ENCODE results near the gene MCTP1. TPM values are rescaled to one million over a fixed set of nuclear protein-coding genes. Genes with fewer than 3 reads are reported as not detected.
A peak's percentile ranks its signal among the peaks of the same experiment; 100 is the strongest.

Gene MCTP1
- total RNA-seq, 1 donor from 2014 or later: 3.7 TPM

GRCh38 chr5:94993491-94993890 is 291.4 kb downstream of the MCTP1 start:
- Mint-ChIP-seq H3K4me3 (no peak overlapping the region), H3K4me1 (peaks cover 4% of the 10 kb centered on the region), H3K36me3 (no peaks in the 10 kb centered on the region), H3K9me3 (peaks cover 2% of the 10 kb centered on the region), H3K27ac (no peak overlapping the region), H3K27me3 (ENCODE audit: insufficient read depth, low read depth) (no peaks in the 10 kb centered on the region)
- Histone ChIP-seq H3K27me3 (no peaks in the 10 kb centered on the region), H2AFZ (replicated peaks) (no peak overlapping the region), H3F3A (ENCODE audit: low read depth) (no peaks in the 10 kb centered on the region), H3K79me2 (ENCODE audit: low read depth) (no peaks in the 10 kb centered on the region), H3K4me2 (no peak overlapping the region), H3K9ac (no peak overlapping the region), H3K4me1 (no peaks in the 10 kb centered on the region), H3K4me3 (no peak overlapping the region), H3K9me3 (ENCODE audit: low read depth) (no peaks in the 10 kb centered on the region), H4K20me1 (ENCODE audit: low read depth) (no peaks in the 10 kb centered on the region), H3K36me3 (no peaks in the 10 kb centered on the region), H3K27ac (no peak overlapping the region)
- peak; percentile 7 for DNase-seq (ENCODE audit: low spot score)
- TF ChIP-seq EZH2 (IDR thresholded peaks at IDR 0.05) (no peak), EZH2phosphoT487 (IDR thresholded peaks at IDR 0.05) (no peak), CTCF (IDR thresholded peaks at IDR 0.05) (no peak)

- Histone ChIP-seq H3K9me3 (ENCODE audit: low read depth) (no peaks in the 10 kb centered on the region), H2AFZ (replicated peaks) (no peak overlapping the region), H3K27ac (no peak overlapping the region), H4K20me1 (ENCODE audit: low read depth) (no peaks in the 10 kb centered on the region), H3K79me2 (ENCODE audit: low read depth) (no peaks in the 10 kb centered on the region), H3K4me2 (no peak overlapping the region), H3F3A (ENCODE audit: low read depth) (no peaks in the 10 kb centered on the region), H3K4me3 (no peak overlapping the region), H3K4me1 (no peaks in the 10 kb centered on the region), H3K9ac (no peak overlapping the region), H3K36me3 (no peaks in the 10 kb centered on the region), H3K27me3 (no peaks in the 10 kb centered on the region)
- no peak overlapping the region for H3K4me3 Mint-ChIP-seq
- TF ChIP-seq EZH2 (IDR thresholded peaks at IDR 0.05) (no peak), EZH2phosphoT487 (IDR thresholded peaks at IDR 0.05) (no peak), CTCF (IDR thresholded peaks at IDR 0.05) (no peak)
- no peaks in the 10 kb centered on the region for H3K36me3 Mint-ChIP-seq
- no peak overlapping the region for H3K27ac Mint-ChIP-seq
- H3K4me1 Mint-ChIP-seq: peaks cover 4% of the 10 kb centered on the region
- DNase-seq (ENCODE audit: low spot score): no peak
- no peaks in the 10 kb centered on the region for H3K27me3 Mint-ChIP-seq (ENCODE audit: insufficient read depth, low read depth)
- peaks cover 2% of the 10 kb centered on the region for H3K9me3 Mint-ChIP-seq
Observed at GRCh38 chr5:94992325-94992724, 292.6 kb downstream of the MCTP1 start.

GRCh38 chr5:94983861-94984535 is 300.9 kb downstream of the MCTP1 start:
- no peak overlapping the region for H3K9ac ChIP-seq
- no peak overlapping the region for H3K4me2 ChIP-seq
- no peaks in the 10 kb centered on the region for H3K27me3 Mint-ChIP-seq (ENCODE audit: insufficient read depth, low read depth)
- no peak overlapping the region for H3K4me3 Mint-ChIP-seq
- H3K27me3 ChIP-seq: no peaks in the 10 kb centered on the region
- H3K27ac ChIP-seq: no peak overlapping the region
- no peaks in the 10 kb centered on the region for H3K9me3 Mint-ChIP-seq
- H3K79me2 ChIP-seq (ENCODE audit: low read depth): no peaks in the 10 kb centered on the region
- H3F3A ChIP-seq (ENCODE audit: low read depth): no peaks in the 10 kb centered on the region
- no peak overlapping the region for H3K27ac Mint-ChIP-seq
- H3K4me1 ChIP-seq: no peaks in the 10 kb centered on the region
- H3K36me3 ChIP-seq: no peaks in the 10 kb centered on the region
- H4K20me1 ChIP-seq (ENCODE audit: low read depth): no peaks in the 10 kb centered on the region
- H3K4me1 Mint-ChIP-seq: no peaks in the 10 kb centered on the region
- DNase-seq (ENCODE audit: low spot score): no peak
- H3K9me3 ChIP-seq (ENCODE audit: low read depth): no peaks in the 10 kb centered on the region
- H3K4me3 ChIP-seq: no peak overlapping the region
- TF ChIP-seq EZH2phosphoT487 (IDR thresholded peaks at IDR 0.05) (no peak), CTCF (IDR thresholded peaks at IDR 0.05) (no peak), EZH2 (IDR thresholded peaks at IDR 0.05) (no peak)
- no peak overlapping the region for H2AFZ ChIP-seq (replicated peaks)
- no peaks in the 10 kb centered on the region for H3K36me3 Mint-ChIP-seq

All from neural progenitor cell (in vitro differentiated cells).